ENCODE measurements around the gene SSRP1.

The SSRP1 gene

GRCh38 chr11:57313788-57314135, 21.9 kb downstream of the SSRP1 start (continued):
- TF ChIP-seq KLF10 (tag by site-specific recombination; IDR thresholded peaks at IDR 0.05) (no peak), ZSCAN30 (tag by site-specific recombination; IDR thresholded peaks at IDR 0.05) (no peak)

- Histone ChIP-seq H3K9me3 (ENCODE audit: control insufficient read depth, insufficient read depth, low read depth, low read length) (no peaks in the 10 kb centered on the region), H3K36me3 (ENCODE audit: control insufficient read depth in 2 of 2, insufficient read depth in 1 of 2, low read length in 2 of 2) (peaks cover 0 to 87% of the 10 kb centered on the region in 2 experiments; a peak in 1 of 3 replicates), H3K4me3 (ENCODE audit: low read depth, low read length) (no peak overlapping the region), H3K27ac (ENCODE audit: extremely low read depth, low read depth, low read length) (no peak overlapping the region), H3K4me1 (ENCODE audit: control insufficient read depth, insufficient read depth, low read length) (no peaks in the 10 kb centered on the region)
- ChIA-PET POLR2A (interaction anchor here (2.3 to 3.9 kb wide), 2 partner anchors 10 to 22 kb away, joined by 11 to 95 read pairs; partner anchors contain the start of genes SSRP1 and TNKS1BP1), CTCF (no interaction called here)
- TF ChIP-seq RBAK (tag by site-specific recombination; IDR thresholded peaks at IDR 0.05) (no peak), OVOL3 (tag by site-specific recombination; IDR thresholded peaks at IDR 0.05) (no peak), ZNF704 (tag by site-specific recombination; IDR thresholded peaks at IDR 0.05) (no peak), GLIS1 (tag by site-specific recombination; IDR thresholded peaks at IDR 0.05) (no peak), ZBTB1 (tag by site-specific recombination; IDR thresholded peaks at IDR 0.05) (no peak), ZNF501 (tag by site-specific recombination; IDR thresholded peaks at IDR 0.05) (no peak), ZNF239 (tag by site-specific recombination; IDR thresholded peaks at IDR 0.05) (no peak), ZNF121 (tag by site-specific recombination; IDR thresholded peaks at IDR 0.05) (no peak), ZBTB17 (tag by site-specific recombination; IDR thresholded peaks at IDR 0.05) (no peak), ZNF112 (tag by site-specific recombination; IDR thresholded peaks at IDR 0.05) (no peak), KLF17 (tag by site-specific recombination; IDR thresholded peaks at IDR 0.05) (no peak), PRDM4 (tag by site-specific recombination; IDR thresholded peaks at IDR 0.05) (no peak), ZBTB48 (tag by site-specific recombination; IDR thresholded peaks at IDR 0.05) (no peak), ZNF549 (tag by site-specific recombination; IDR thresholded peaks at IDR 0.05) (no peak), ZBTB8A (tag by site-specific recombination; IDR thresholded peaks at IDR 0.05) (no peak), ZNF449 (tag by site-specific recombination; IDR thresholded peaks at IDR 0.05) (no peak), ZNF155 (tag by site-specific recombination; IDR thresholded peaks at IDR 0.05) (no peak)
Measured at GRCh38 chr11:57313071-57313787, 22.5 kb downstream of the SSRP1 start.

Data from HEK293 (cell line).